GM10847 (cell line): ENCODE results near the gene UBAP1L.

Experiments
- POLR2A ChIP-seq: IDR thresholded peaks from 2 replicates; pipeline ENCODE4 v1.6.1; 2011; ENCODE audit not compliant: insufficient read length; ENCODE audit errors: extremely low read depth

UBAP1L gene

GRCh38 chr15:65058394-65059368, 56.3 kb downstream of the UBAP1L start:
- TF ChIP-seq POLR2A: no peak

DNA sequence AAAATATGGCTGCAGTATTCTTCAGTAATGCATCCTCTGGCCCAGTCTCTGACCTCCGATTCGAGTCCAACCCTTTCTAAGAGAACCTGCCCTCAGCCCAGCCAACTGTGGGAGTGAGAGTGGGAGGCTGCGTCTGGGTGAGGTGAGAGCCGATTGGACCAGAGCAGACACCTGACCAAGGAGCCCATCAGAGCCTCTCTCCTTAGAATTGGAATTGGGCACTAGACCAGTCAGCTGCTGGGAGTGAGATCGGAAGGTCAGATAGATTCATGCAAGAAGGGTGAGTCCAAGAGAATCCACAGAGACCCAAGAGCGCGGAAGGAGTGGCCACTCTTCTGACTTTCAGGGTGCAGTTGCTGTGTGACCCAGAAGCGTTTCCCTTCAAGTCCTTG, 57.5 kb downstream of the UBAP1L start:
- TF ChIP-seq POLR2A: no peak

DNA sequence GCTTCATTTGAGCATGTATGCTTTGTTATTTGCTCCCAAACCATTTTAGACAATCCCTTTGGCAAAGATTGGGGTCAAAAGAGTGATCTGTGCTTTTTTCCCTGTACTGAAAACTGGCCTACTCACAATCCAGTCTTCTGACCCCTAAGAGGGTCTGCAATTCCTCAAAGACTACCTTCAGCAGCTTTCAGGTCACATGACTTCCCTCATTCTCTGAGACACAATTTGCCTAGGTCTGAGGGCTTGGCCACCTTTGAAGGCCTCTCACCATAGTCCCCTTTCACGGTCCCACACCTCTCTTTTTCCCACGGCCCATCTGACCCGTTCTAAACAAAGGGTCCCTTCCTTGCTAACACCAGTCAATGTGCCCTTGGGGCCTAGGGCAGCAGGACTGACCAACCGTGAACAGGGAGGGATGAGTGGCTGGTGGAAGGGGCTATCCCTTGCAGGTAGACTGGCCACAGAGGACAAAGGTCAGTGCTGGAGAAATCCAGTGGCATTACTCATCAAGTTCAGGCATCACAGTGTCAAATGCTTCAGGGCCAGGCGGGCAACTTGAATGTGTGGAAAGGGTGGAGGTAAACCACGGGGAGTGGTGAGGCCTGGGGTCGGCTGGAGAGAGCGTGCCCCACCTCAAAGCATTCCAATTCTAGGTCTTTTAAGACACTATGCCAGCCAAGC, 58.0 kb downstream of the UBAP1L start:
- TF ChIP-seq POLR2A: no peak

GRCh38 chr15:65056106-65056505, 58.9 kb downstream of the UBAP1L start:
- TF ChIP-seq POLR2A: no peak

GRCh38 chr15:65055201-65055870, 59.7 kb downstream of the UBAP1L start:
- TF ChIP-seq POLR2A: no peak

- TF ChIP-seq POLR2A: no peak
Observed at GRCh38 chr15:65054333-65055200, 60.4 kb downstream of the UBAP1L start.

- no peak for TF ChIP-seq POLR2A
Observed at GRCh38 chr15:65052956-65053355, 62.0 kb downstream of the UBAP1L start.

DNA sequence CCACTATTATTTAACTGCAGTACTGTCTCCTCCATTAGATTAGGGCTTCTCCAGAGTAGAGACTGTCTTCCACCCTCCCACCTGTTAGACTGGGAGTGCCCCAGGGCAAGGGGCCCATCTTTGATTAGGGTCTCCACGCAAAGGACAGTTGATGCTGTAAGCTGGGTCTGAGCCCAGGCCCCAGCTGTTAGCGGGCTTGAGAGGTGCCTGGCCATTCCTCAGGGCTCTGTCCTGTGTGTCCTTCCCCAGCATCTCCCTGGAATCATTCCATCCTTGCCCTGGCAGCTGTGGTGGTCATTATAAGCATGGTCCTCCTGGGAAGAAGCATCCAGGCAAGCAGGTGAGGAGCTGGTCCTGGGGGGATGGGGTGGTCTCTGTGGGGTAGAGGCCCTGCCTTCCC, 63.7 kb downstream of the UBAP1L start:
- TF ChIP-seq POLR2A: no peak

DNA sequence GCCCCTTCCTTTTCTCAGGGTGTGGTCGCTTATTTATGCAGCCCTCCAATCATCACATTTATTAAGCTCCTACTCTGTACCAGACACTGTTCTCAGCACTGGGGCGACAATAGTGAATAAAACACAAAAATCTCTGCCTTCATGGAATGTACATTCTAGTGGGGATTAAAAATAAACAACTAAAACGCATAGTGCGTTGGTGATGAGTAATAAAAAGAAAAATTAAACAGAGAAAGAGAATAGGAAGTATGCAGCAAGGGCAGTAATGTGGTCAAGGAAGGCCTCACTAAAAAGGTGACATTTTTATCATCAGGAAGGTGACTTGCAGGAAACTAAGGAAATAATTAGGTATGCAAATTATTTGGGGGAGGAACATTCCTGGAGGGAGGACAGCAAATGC, 64.7 kb downstream of the UBAP1L start:
- TF ChIP-seq POLR2A: no peak

GRCh38 chr15:65049418-65049840, 65.6 kb downstream of the UBAP1L start:
- no peak for TF ChIP-seq POLR2A

DNA sequence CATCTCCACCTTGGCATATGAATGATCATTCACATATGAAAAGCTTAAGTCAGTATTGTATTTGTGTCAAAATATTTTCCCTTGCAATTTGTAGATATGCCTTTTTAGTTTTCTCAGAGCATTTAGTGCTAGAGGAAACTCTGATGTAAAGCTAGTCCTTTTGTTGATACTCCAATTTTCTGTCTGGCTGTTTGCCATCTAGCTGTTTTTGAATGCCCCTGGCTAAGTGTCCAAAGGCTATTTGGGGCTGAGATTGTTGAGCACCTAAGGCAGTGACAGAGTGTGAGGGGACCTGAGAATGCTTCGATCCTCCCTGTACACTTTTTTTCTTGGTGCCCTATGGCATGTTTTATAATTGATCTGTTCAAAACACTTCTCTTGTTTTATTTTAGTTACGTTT, 66.8 kb downstream of the UBAP1L start:
- TF ChIP-seq POLR2A: no peak

GRCh38 chr15:65044724-65045481, 70.1 kb downstream of the UBAP1L start, which contains the start of gene SLC51B:
SLC51B (plus strand) TSS chr15:65045387; CDS start chr15:65050005, 4,618 bp downstream.
- TF ChIP-seq POLR2A: no peak

DNA sequence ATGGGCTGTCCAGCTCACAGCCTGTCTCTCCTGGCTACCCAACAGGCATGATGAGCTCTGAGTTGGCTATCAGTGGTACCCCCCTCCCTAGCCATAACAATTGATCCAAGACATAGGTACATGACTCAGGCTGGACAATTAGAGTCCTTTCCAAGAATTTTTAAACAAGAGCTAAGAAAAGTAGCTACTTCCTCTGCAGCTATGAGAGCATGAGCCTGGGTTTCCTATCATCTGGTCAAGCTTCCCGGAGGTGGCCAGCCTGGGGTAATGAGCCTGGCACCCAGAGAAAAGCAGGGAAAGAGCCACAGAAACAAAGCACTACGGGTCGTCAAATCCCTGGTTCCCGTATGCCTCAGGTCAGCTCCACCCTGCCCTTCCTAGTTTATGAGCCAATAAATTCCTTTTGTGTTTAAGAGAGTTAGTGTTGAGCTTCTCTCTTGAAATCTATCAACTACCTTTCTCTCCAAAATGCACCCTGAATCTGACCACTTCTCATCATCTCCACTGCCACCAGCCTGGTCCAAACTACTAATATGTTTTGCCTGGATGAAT, 72.1 kb downstream of the UBAP1L start:
- TF ChIP-seq POLR2A: no peak
